Hippocampal formation (tissue), 2 donors: ENCODE data around the gene CCDC97.
"Not testable (repeated sequence)": the region's sequence is repeated elsewhere in the genome, so short reads cannot be mapped to it uniquely, and the experiment has no call there.

Experiments
- DNase-seq, 2 donors: peaks; one replicate each; lab custom pipeline; 2025; lab: John Stamatoyannopoulos, UW

CCDC97 gene

DNA sequence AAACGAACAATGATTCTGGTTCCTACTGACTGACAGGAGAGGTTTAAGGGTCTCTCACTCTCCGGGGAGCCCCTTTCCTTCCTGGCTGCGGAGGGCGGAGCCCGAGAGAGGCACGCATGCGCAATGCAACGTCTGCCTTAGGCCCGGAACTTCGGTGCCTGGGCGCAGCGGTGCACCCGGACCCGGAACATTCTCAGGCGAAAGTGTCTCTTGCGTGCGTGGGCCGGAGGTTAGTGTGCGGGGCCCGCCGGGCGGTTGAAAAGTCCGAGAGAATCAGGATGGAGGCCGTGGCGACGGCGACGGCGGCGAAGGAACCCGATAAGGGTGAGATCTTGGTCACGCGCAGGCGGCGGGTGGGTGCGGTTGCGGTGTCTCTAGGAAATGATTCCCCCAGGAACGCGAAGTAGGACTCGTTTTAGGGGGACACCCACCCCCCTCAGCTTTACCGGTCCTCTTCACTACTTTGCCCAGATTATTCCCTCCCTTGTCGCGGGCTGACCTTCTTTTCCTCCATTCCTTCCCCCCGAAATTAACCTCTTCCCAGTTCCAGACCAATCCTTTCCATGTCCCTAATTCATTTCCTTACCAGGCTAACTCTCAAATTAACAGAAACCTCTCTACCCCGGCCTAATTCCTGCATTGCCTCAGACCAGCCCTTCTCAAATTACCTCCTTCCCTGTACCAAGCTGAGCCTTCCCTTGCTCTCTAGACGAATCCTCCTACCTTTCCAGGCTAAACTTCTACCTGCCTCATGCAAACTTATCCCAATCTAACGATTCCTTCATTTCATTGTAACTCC lies at the start of gene CCDC97:
Gene CCDC97 (plus strand): TSS at position 140 of the 799 bp plus-strand sequence. CDS start 139 bp downstream, at position 279.
- peak; percentile 80 to 91 for DNase-seq

DNA sequence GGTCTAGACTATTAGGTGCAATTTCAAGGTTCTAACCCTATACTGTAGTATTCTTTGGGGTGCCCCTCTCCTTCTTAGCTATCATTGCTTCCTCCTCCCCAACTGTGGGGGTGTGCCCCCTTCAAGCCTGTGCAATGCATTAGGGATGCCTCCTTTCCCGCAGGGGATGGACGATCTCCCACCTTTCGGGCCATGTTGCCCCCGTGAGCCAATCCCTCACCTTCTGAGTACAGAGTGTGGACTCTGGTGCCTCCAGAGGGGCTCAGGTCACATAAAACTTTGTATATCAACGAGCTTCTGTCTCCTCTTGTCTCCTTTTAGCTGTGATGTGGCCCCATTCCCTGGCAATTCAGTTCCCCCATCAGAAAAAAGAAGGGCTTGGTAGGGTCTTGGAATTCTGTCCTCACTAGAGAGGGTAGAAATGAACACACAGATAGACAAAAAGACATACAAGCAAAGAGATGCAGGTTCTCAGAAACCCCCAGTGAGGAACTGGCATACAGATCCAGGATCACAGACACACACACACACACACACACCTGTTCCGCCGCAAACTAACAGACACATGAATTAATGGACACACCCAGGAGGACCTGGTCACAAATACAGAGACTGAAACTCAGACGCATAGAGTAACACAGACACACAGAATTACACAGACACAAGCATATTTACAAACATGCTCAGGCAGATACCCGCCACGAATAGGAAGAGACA lies 48.3 kb upstream of the CCDC97 start:
- no peak for DNase-seq

DNA sequence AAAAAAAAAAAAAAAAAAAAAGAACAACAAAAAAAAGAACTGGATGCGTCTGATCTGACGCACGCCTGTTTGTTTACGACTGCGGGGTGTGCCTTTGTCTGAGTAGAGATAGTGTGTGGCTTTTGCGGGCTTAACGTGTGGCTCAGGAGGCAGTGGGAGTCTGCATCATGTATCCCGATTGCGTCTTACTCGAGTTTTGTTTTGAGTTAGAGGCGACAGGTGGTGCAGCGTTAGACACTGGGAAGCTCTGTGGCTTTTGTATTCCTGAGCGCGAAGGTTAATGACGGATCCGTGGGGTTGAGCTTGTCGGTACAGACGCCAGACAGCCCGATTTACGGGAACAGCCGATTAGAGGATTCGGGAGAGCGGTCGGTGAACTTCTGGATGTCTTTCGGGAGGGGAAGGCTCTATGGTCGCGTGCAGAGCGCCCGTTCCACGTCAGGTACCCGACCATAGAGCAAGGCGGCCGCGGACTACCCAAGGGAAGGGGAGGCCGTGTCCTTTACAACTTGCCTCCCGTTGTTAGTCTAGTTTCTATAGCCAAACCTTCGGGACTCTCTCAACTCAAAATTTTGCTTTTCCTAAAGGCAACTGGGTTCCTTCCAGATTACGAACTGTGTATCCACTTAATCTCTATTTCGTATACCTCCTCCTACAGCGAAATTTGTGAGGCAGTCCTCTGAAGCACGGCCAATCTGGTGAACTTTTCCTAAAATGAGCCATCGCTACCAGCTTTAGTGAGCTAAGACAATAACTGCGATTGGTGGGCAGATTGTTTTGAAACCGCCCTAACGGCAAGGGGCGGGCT lies 46.7 kb upstream of the CCDC97 start:
- peak; percentile 67 to 85 for DNase-seq

DNA sequence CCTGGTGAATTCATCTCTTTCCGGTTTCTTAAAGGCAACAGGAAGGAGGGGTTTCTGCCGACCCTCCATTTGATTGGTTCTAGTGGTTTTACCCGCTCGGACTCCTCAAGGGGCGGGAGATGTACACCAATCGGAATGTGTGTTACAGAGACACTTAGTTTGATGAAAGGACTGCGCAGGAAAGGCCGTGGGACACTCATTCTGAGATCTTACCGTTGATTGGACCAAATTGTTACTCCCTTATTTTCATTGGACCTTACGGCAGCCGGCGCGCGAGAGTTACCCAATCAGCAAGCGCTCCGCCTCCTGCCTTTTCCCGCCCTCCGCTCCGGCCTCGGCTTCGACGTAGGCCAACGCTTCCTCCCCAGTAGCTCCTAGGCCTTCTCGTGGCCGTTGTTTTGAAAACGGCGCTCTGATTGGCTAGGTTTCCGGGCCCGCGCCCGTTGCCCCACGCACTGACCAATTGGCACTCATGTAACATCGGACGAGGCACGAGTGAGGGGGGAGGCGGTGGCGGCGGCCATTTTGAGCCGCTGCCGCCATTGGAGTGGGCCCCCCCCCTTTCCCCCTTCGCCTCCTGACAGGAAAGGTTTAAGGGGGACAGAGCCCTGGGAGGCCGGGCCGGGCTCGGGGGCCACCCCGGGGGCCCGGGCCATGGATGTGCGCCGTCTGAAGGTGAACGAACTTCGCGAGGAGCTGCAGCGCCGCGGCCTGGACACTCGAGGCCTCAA lies 46.0 kb upstream of the CCDC97 start, which contains the start of gene HNRNPUL1:
Gene HNRNPUL1 (plus strand): TSS at position 523 of the 731 bp plus-strand sequence. CDS start 132 bp downstream, at position 655.
- peak; percentile 100 for DNase-seq

DNA sequence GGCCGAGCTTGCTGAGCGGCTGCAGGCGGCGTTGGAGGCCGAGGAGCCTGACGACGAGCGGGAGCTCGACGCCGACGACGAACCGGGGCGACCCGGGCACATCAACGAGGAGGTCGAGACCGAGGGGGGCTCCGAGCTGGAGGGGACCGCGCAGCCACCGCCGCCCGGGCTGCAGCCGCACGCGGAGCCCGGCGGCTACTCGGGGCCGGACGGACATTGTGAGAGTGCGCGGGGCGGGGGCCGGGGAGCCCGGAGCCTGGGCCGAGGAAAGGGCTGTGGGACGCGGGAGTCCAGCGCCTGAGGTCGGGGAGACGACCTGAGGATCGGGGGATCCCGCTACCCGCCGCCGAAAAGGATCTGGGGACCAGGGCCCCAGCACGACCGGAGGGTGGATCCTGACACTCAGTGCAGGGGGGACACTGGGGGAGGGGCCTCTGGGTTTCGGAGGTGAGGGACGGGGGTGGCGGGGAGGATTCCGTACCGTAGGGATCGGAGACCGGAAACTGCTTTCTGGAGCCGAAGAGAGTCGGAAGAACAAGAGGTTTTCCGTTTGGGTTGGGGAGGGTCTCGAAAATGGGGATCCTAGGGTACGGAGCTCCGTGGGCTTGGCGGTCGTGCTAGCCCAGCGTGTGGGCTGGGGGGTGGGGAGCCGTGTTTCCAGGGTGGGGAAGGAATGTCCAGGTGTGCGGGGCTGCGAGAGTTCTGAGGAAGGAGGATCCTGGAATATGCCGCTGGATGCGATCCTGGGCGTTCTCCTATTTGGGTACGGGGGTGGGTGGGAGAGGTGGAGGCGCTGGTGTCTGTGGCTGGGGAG lies 45.2 kb upstream of the CCDC97 start:
- DNase-seq, result no peak

DNA sequence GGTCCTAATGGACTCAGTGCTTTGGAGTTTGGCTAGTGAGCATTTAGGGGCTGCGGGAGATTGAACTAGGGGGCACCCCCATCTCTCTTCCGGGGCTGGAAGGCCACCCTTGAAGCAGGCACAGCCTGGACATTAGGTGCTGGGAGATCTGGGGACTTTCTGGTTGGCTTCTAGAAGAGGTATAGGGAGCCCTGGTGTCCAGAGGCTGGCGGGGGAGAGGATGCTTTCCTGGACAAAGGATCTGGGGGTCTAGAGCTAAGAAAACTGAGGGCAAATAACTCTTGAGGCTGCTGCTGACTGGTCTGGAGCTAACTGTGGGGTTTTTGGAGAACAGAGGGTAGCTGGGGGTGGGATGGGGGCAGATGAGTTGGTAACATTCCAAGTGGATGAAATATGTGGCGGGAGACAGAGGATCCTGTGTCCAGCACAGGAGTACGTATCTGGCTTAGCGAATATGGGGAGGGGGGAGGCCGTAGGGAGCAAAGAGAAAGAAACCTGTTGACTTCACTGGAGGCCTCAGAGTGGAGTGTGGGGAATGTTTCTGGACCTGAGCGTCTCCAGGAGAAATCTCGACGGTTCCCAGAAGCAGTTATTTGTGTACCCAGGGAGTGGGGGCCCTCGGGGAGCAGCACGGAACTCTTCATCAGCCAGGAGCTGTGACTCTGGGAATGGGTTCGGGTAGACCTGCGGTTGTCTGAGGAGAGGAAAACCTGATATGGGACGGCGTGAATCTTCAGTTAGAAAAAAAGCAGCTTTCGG lies 44.4 kb upstream of the CCDC97 start:
- DNase-seq, result no peak

DNA sequence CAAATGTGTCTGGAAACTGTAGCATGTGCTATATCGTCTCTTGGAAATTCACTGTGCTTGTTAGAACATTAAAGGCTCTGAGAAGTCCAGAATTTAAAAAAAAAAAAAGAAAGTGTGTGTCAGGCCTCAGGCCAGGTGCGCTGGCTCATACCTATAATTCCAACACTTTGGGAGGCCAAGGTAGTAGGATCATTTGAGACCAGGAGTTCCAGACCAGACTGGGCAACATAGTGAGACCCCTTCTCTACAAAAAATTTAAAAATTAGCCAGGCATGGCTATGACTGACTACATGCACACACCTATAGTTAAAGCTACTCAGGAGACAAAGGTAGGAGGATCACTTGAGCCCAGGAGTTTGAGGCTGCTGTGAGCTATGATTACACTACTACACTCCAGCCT lies 40.9 kb upstream of the CCDC97 start:
- no peak for DNase-seq

DNA sequence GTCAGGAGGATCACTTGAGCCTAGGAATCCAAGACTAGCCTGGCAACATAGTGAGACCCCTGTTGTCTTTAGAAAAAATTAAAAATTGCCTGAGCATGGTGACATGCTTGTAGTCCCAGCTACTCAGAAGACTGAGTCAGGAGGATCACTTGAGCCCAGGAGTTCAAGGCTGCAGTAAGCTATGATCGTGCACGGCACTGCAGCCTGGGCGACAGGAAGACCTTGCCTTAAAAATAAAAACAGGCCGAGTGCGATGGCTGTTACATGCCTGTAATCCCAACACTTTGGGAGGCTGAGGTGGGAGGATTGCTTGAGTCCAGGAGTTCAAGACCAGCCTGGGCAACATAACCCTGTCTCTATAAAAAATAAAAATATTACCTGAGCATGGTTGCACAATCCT lies 40.4 kb upstream of the CCDC97 start:
- DNase-seq, result no peak

DNA sequence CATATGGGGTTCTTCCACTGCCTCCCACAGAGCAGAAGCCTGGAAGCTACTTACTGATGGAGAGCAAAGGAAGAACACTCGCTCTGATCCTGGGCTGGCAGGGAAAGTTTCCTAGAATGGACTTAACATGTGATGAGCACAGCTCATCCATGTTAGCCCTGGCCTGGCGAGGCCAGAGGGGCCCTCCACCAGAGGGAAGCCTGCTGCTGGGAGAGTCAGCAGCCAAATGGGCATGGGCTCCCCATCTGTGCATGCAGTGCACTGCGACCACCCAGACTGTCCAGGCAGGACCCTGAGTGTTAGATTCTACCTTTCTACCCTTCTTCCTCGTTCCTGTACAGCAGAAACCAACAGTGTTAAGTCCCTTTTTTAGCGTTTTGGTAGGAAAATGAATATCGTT lies 36.9 kb upstream of the CCDC97 start:
- DNase-seq, result no peak

DNA sequence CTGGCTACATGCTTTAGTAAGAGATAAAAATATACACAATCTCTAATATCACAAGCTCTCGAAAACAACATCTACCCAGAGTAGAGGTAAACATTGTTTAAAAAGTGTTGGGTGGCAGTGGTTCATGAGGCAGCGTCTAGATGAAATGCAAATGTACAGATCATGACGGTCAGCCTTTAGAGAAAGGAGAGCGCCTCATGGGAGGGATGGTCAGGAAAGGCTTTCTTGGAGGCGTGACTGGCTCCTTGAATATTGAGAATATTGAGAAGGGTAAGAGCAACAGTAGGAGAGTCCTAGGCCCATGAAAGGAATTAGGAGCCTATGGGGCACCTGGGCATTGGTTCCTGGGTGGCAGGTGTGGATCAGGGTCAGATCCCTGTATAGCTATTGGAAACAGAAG lies 35.2 kb upstream of the CCDC97 start:
- DNase-seq, result no peak

DNA sequence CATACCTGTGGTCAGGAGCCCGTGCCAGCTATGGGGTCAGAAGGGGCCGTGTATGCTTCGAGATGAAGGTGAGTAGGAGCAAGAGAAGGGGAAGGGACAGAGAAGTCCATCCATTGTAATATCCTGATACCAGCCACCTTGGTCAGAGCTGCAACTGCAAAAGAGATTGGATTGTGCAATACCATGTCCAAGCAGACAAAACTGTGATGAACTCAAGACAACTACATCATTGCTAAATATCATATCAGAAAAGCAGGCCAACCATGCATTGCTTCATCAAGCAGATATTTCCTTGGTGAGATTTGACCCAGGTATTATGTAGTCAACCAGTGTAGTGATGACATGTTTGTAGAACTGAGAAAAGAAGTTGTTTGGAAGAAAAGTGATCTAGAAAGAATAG lies 33.7 kb upstream of the CCDC97 start:
- no peak for DNase-seq

DNA sequence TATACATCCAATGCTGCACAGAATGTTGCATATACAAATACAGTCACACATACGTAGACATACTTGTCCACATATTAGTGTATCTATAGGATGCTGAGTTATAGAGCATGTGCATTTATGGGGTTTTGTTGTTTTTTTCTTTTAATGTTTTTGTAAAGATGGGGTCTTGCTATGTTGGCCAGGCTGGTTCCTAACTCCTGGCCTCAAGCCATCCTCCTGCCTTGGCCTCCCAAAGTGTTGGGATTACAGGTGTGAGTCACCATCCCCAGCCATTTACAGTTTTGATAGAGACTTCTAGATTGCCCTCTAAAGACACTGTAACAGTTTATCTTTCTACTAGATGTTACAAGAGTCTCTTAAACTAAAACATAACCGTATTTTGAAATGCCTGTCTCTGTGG lies 31.5 kb upstream of the CCDC97 start:
- no peak for DNase-seq

DNA sequence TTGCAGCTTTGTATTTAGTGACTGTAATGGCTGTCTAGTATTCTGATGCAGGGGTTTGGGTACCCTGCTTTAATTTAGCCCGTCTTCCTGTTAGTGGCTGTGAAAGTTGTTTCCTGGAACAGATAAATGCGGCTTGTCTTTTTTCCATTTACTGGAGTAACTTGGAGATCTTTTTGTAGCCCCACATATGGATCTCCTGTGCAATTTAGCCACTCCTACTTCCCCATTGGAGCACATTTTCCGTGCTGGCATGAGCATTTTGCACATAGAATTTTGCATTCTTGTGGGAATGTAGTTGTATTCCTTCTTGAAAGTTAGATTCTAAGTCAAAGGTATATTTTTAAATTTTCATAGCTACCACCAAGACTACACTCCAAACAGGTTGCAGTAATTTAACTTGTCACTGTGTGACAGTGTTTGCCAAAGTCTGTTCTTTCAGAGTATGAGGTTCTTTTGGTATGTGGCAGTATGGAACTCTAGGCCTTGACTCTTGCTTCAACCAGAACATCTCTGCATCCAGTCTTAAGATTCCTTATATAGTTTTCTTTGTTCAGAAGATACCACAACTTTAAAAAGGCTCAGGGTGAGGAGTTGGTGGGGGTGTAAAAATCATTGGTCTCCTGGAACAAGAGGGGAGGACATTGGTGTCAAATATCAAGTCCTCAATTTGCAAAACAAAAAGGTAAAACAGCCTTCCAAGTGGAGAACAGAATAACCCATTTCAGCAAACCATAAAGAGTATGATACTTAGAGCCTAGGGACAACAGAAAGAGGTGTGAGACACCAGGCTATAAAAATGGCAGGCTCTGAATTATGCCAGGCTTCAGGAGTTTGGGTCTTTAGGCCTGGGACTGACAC lies 21.1 kb upstream of the CCDC97 start:
- DNase-seq, result no peak

DNA sequence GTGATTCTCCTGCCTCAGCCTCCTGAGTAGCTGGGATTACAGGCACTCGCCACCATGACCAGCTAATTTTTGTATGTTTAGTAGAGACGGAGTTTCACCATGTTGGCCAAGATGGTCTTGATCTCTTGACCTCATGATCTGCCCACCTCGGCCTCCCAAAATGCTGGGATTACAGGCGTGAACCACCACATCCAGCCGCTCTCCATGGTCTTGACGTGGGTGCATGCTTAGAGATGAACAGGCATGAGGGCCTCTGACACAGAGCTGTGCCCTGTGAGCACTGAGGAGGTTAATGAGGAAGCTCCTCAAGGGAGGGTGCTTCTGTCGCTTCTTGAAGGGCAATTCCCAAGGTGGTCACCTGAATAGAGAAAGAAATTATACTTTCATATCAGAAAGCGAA lies 20.2 kb upstream of the CCDC97 start:
- not testable (repeated sequence) for DNase-seq

DNA sequence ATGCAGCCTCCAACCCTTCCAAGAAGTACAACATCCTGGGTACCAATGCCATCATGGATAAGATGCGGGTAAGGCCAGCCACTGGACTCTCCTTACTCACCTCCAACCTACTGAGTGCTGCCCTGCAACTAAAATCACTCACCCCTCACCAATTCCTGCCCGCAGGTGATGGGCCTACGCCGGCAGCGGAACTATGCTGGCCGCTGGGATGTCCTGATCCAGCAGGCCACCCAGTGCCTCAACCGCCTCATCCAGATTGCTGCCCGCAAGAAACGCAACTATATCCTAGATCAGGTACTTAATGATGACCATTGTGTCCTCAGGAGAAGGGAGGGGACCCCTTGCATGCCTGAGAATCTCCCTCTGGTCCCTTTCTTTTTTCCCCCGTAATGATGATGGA lies 15.6 kb upstream of the CCDC97 start:
- DNase-seq, result no peak

DNA sequence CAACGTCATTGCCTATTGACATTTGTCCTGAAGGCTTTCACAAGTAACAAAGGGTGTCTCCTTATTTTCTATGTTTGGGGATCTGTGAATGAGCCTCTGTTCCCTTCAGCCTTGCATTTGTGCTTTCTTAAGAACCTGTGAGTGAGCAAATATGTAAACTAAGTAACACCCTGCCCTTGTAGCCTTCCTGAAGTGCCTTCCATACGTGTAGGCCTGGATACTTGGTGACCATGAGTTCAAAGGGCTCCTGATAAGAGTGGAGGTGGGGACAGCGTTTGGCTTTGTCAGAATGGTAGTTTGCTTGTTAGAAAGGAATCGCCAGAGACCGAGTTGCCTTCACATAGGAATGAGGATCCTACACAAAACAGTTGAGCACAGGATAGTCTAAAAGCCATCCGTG lies 14.5 kb upstream of the CCDC97 start:
- no peak for DNase-seq

DNA sequence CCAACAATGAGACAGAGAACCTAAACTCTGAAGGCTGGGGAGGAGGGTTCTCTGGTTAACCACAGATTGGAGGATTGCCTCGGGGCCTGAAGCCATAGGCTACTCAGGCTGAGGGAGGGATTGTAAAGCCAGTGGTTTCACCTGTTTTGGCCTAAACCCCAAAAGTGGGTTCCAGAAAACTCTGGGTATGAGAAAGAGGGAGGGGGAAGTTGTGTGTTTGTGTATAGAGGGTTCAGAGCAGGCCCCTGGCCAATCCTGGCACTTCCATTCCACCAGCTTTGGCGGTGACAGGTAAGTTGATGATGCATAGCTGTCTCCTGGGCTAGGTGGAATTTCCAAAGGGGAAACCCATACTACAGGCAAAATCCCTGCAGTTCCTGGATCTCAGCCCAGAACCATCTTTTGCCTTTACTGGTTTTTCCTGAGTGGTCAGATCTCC lies 13.5 kb upstream of the CCDC97 start:
- DNase-seq, result no peak

DNA sequence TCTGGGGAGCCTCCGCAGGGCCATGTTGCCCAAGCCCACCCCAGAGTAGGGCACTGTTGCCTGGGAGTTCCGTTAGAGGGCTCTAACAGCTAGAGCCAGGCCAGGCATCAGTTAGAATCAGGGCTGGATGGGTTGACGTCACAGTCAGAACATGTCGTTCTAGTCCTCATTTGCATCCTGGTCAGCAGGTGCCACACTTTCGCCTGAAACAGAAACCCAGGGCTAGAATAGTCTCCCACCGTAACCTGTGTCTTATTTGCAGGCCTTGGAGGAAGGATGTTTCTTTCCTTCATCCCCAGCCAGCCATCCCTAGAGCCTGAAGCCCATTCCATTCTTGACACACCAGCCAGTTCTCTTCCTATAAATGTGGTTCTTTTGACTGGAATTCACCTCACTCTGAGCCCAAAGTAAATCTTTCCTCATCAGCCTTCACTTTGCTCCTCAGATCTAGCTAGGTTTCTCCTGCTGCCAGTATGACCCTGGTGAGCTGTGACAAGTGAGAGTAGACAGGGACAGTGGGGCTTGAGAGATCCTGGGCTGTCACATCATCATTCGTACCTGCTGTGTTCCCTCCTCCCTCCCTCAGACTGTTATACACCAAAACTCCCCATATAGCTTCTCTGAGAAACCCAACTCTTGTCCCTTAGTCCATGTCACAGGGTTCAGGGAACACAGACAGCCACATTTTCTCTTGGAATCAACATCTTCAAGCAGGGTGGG lies 12.2 kb upstream of the CCDC97 start:
- DNase-seq, result no peak
